RWPE2 (cell line): ENCODE measurements around the gene GSG1L2.

ENCODE experiments used
- ATAC-seq: fragments of 200-7000 bp; cut with Tn5 transposase; 3 replicates; pipeline ENCODE4 v1.9.1; 2021; ENCODE audit warnings: low read depth
- DNase-seq: peaks from one replicate; pipeline ENCODE4 v3.0.0-alpha.2; 2020; ENCODE audit warnings: low spot score
- H3K27ac ChIP-seq: fragments of 450-650 bp; 2 replicates; pipeline ENCODE4 v1.5.1; 2017; ENCODE audit warnings: mild to moderate bottlenecking; ENCODE audit not compliant: poor library complexity, severe bottlenecking
- H3K27me3 ChIP-seq: fragments of 250-450 bp; sonication (Bioruptor Pico); 2 replicates; pipeline ENCODE4 v1.5.1; 2021; ENCODE audit warnings: mild to moderate bottlenecking, moderate library complexity; ENCODE audit not compliant: insufficient read depth, poor library complexity, severe bottlenecking
- H3K36me3 ChIP-seq: fragments of 250-450 bp; sonication (Bioruptor Pico); 2 replicates; pipeline ENCODE4 v1.5.1; 2020; ENCODE audit warnings: low read depth, mild to moderate bottlenecking, moderate library complexity
- H3K4me1 ChIP-seq: fragments of 250-450 bp; sonication (Bioruptor Pico); 2 replicates; pipeline ENCODE4 v1.5.1; 2021; ENCODE audit warnings: mild to moderate bottlenecking, moderate library complexity; ENCODE audit not compliant: insufficient read depth, poor library complexity, severe bottlenecking
- H3K4me3 ChIP-seq: fragments of 250-450 bp; sonication (Bioruptor Pico); 2 replicates; pipeline ENCODE4 v1.5.1; 2021; ENCODE audit warnings: mild to moderate bottlenecking, moderate library complexity; ENCODE audit not compliant: severe bottlenecking
- H3K9me3 ChIP-seq: fragments of 250-450 bp; sonication (Bioruptor Pico); 2 replicates; pipeline ENCODE4 v1.5.1; 2021; ENCODE audit warnings: mild to moderate bottlenecking, moderate library complexity; ENCODE audit not compliant: severe bottlenecking
- TF ChIP-seq, protein P1 (sequence below): fragments of 450-650 bp; IDR thresholded peaks from one replicate; pipeline ENCODE4 v1.5.1; 2017; ENCODE audit warnings: mild to moderate bottlenecking, moderate library complexity; ENCODE audit not compliant: poor library complexity, severe bottlenecking

The GSG1L2 gene

DNA sequence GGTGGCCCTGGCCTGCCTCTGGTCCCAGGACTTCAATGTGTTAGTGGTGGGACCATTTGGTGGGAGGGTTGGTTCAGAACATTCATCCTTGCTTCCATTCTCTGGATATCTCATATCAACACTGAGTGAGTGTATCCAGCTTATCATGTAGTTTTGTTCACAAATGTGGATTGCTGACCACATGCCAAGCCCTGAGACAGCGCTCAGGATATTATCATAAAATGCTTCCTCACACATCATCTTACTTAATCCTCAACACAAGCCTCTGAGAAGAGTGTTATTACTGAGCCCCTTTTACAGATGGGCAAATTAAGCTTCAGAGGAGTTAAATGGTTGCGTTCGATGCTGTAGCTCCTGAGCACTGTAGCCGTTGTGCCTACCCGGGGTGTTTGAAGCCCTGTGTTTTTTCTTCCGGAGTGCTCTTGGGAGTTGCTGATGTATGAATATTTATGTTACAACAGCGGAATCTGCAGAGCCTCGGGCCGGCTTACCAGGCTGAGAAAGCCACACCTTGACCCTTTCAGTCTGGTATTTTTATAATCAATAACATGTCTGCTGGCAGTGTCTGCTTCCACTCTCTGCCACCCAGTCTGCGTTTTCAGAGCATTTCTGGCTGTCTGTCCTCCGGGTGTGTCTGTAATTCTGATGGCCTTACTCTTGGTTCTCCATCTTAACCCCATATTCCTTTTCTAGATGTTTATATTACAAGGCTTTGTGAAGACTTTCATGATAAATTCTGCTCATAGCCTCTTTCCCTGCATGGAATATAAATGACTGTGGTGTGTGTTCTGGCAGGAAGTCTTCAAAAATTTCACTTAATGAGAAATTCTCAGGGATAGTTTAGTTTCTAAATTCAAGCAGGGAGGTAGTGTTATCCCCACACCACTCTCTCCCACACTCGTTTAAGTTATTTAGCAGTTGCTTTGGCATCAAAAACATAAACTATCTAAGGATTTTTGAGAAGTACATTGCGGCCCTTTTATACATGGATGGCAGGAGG, 6.7 kb upstream of the GSG1L2 start:
- Histone ChIP-seq H3K9me3 (no peaks in the 10 kb centered on the region), H3K4me3 (no peak overlapping the region), H3K27ac (no peak overlapping the region), H3K27me3 (no peaks in the 10 kb centered on the region), H3K4me1 (no peaks in the 10 kb centered on the region), H3K36me3 (no peaks in the 10 kb centered on the region)
- DNase-seq (no peak), ATAC-seq (no peak)
- TF ChIP-seq, protein P1, sequence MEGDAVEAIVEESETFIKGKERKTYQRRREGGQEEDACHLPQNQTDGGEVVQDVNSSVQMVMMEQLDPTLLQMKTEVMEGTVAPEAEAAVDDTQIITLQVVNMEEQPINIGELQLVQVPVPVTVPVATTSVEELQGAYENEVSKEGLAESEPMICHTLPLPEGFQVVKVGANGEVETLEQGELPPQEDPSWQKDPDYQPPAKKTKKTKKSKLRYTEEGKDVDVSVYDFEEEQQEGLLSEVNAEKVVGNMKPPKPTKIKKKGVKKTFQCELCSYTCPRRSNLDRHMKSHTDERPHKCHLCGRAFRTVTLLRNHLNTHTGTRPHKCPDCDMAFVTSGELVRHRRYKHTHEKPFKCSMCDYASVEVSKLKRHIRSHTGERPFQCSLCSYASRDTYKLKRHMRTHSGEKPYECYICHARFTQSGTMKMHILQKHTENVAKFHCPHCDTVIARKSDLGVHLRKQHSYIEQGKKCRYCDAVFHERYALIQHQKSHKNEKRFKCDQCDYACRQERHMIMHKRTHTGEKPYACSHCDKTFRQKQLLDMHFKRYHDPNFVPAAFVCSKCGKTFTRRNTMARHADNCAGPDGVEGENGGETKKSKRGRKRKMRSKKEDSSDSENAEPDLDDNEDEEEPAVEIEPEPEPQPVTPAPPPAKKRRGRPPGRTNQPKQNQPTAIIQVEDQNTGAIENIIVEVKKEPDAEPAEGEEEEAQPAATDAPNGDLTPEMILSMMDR: no peak

DNA sequence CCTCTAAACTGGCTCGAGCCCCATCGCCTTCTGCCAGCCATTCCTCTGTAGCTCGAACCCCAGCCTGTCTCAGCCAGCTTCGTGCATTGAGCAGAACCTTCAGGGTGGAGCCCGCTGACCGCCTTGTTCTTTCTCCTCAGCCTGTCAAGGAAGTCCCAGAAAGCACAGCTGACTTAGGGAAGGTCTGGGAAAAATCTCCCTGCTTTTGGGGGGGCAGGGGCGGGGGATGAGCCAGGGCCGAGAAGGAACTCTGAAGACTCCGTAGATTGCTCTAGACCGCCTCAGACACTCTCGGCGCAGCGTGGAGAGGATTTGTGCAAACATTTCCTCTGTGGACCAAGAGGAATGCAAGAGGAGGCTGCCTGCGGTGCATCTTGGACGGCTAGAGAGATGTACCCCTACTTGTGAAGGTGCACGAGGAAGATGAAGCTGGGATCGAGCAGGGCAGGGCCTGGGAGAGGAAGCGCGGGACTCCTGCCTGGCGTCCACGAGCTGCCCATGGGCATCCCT, 3.8 kb upstream of the GSG1L2 start, which contains the start of gene GLP2R:
GLP2R (plus strand) TSS at position 284 of the 510 bp plus-strand sequence; CDS start at position 424, 140 bp downstream.
- Histone ChIP-seq H3K27ac (no peak within 1 kb of the TSS), H3K4me3 (no peak within 1 kb of the TSS), H3K9me3 (no peaks in the 10 kb centered on the region), H3K36me3 (no peaks in the 10 kb centered on the region), H3K4me1 (no peaks in the 10 kb centered on the region), H3K27me3 (no peaks in the 10 kb centered on the region)
- DNase-seq (no peak), ATAC-seq (no peak)
- TF ChIP-seq, protein P1: no peak

DNA sequence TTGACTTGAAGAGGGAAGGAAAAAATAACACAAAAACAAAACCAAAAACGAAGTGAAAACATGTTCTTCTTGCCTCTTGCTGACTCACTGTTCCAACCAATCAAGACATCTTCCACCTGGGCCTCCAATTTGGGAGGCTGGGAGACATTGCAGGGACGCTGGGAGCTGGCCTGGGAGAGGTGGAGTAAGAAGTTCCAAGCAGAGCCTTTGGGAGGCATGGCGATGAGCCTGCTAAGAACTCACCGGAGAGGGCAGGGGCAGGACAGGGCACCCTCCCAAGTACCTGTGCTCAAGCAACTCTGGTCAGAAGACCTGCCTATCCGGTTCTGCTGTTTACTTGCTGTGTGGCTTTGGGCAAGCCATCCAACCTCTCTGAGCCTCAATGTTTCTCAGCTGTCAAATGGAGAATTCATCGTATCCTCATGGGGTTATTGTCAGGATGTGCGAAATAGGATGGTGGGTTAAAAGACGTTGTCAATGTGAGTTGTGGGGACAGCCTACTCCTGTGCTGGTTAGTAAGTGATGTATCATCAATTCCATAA, 3.0 kb upstream of the GSG1L2 start:
- no peak for ATAC-seq
- no peaks in the 10 kb centered on the region for H3K4me1 ChIP-seq
- no peaks in the 10 kb centered on the region for H3K36me3 ChIP-seq
- no peak overlapping the region for H3K27ac ChIP-seq
- no peaks in the 10 kb centered on the region for H3K9me3 ChIP-seq
- DNase-seq: no peak
- TF ChIP-seq, protein P1: no peak
- H3K4me3 ChIP-seq: no peak overlapping the region
- no peaks in the 10 kb centered on the region for H3K27me3 ChIP-seq

DNA sequence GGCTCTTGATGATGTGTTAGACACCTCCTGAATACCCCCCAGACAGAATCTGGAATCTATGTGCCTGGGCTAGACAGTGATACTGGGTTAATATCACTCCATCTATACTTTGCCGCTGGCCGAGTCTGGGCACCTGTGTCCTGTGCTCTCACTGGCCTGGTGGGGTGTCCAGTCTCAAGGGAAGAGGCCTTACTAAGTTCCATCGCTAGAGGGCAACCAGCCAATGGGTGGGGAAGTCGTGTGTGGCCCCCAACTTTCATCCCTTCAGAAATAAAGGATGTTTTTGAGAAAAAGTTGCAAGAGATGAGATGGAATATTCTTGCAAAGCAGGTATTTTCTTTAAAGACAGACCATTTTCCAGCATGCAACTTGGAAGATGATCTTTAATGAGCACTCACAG, 2.2 kb upstream of the GSG1L2 start:
- H3K27ac ChIP-seq: no peak overlapping the region
- no peaks in the 10 kb centered on the region for H3K36me3 ChIP-seq
- DNase-seq: no peak
- ATAC-seq: no peak; the same call in 2 of the 3 replicates
- no peak overlapping the region for H3K4me3 ChIP-seq
- H3K27me3 ChIP-seq: no peaks in the 10 kb centered on the region
- no peaks in the 10 kb centered on the region for H3K9me3 ChIP-seq
- TF ChIP-seq, protein P1: peak; percentile 42
- peaks cover 2% of the 10 kb centered on the region for H3K4me1 ChIP-seq
